Tibial nerve (tissue), 4 donors: Measurements from ENCODE around the gene PRM3. TPM values are rescaled to one million over a fixed set of nuclear protein-coding genes. Genes with fewer than 3 reads are reported as not detected.

Experiments used
- DNase-seq, 2 donors: peaks; one replicate each; pipeline ENCODE4 v3.0.0-alpha.2; 2019; ENCODE audit warnings: low spot score in 2 of 2
- H3K27ac ChIP-seq, 4 donors: fragments of 200-600 bp; sonication (generic) in 3 of 4; one replicate each; pipeline ENCODE4 v1.5.1; 2017 to 2019; ENCODE audit warnings: mild to moderate bottlenecking in 1 of 4
- H3K27me3 ChIP-seq, 2 donors: fragments of 200-600 bp; sonication (generic) in 1 of 2; one replicate each; pipeline versions ENCODE4 v1.5.1 to v1.6.0; 2017 to 2019
- H3K36me3 ChIP-seq, 3 donors: fragments of 200-600 bp; sonication (generic); one replicate each; pipeline ENCODE4 v1.5.1; 2018 to 2019
- H3K4me1 ChIP-seq, 4 donors: fragments of 200-600 bp; sonication (generic) in 3 of 4; one replicate each; pipeline ENCODE4 v1.5.1; 2017 to 2019
- H3K4me3 ChIP-seq, 4 donors: fragments of 200-600 bp; sonication (generic) in 3 of 4; one replicate each; pipeline ENCODE4 v1.5.1; 2017 to 2019; ENCODE audit warnings: mild to moderate bottlenecking in 1 of 4, moderate library complexity in 1 of 4
- H3K9me3 ChIP-seq, 4 donors: fragments of 200-600 bp; sonication (generic) in 3 of 4; one replicate each; pipeline ENCODE4 v1.5.1; 2017 to 2019
- EP300 ChIP-seq, 2 donors: sonication (generic); formaldehyde crosslinking; IDR thresholded peaks; one replicate each; pipeline ENCODE4 v1.6.1; 2017; ENCODE audit warnings: antibody characterized with exemption in 2 of 2, mild to moderate bottlenecking in 1 of 2
- POLR2A ChIP-seq, 2 donors: fragments of 450-650 bp; IDR thresholded peaks; one replicate each; pipeline ENCODE4 v1.6.1; 2017; ENCODE audit warnings: antibody characterized with exemption in 2 of 2, mild to moderate bottlenecking in 2 of 2, moderate library complexity in 2 of 2
- WGBS, 2 donors: methylation state at CpG; one replicate each; pipeline ENCODE4 v1.1.5; 2018; 5-methylcytosine and 5-hydroxymethylcytosine counted together
- total RNA-seq, 4 donors: library from RNA; depleted of rRNA; stranded (reverse); fragments of >200 nt; gene quantifications; one replicate each; pipeline ENCODE4 v1.1.0, GENCODE V29; 2016
- TF ChIP-seq, protein P1 (sequence below), 5 experiments: fragments of 200-600 bp in 3 of 5; fragments of 450-650 bp in 2 of 5; sonication (generic) in 3 of 5; IDR thresholded peaks; one replicate each; pipeline ENCODE4 v1.5.1; 2016 to 2019; ENCODE audit warnings: antibody characterized with exemption in 5 of 5, mild to moderate bottlenecking in 3 of 5, moderate library complexity in 2 of 5

The PRM3 gene, protein sequence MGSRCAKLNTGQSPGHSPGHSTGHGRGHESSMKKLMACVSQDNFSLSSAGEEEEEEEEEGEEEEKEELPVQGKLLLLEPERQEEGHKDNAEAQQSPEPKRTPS
- not detected for total RNA-seq

GRCh38 chr16:11272921-11273720 is at the start of gene PRM3:
TSS of gene PRM3 (minus strand) at chr16:11273629. CDS start at chr16:11273595, 34 bp downstream.
- Histone ChIP-seq H3K27me3 (no peaks in the 10 kb centered on the region), H3K4me1 (no peaks in the 10 kb centered on the region), H3K9me3 (no peaks in the 10 kb centered on the region), H3K4me3 (no peak within 1 kb of the TSS), H3K36me3 (no peaks in the 10 kb centered on the region), H3K27ac (no peak within 1 kb of the TSS)
- TF ChIP-seq POLR2A (IDR thresholded peaks at IDR 0.05) (no peak), EP300 (IDR thresholded peaks at IDR 0.05) (no peak)
- TF ChIP-seq, protein P1, sequence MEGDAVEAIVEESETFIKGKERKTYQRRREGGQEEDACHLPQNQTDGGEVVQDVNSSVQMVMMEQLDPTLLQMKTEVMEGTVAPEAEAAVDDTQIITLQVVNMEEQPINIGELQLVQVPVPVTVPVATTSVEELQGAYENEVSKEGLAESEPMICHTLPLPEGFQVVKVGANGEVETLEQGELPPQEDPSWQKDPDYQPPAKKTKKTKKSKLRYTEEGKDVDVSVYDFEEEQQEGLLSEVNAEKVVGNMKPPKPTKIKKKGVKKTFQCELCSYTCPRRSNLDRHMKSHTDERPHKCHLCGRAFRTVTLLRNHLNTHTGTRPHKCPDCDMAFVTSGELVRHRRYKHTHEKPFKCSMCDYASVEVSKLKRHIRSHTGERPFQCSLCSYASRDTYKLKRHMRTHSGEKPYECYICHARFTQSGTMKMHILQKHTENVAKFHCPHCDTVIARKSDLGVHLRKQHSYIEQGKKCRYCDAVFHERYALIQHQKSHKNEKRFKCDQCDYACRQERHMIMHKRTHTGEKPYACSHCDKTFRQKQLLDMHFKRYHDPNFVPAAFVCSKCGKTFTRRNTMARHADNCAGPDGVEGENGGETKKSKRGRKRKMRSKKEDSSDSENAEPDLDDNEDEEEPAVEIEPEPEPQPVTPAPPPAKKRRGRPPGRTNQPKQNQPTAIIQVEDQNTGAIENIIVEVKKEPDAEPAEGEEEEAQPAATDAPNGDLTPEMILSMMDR (IDR thresholded peaks at IDR 0.05): no peak
- DNase-seq: no peak
- WGBS, 2 donors: 62 to 69% methylated on average over 30 of the region's 30 CpGs

- Histone ChIP-seq H3K27me3 (no peaks in the 10 kb centered on the region), H3K4me1 (peaks cover 0 to 6% (median 1%) of the 10 kb centered on the region in 4 donors), H3K4me3 (no peak overlapping the region), H3K36me3 (no peaks in the 10 kb centered on the region), H3K27ac (no peak overlapping the region), H3K9me3 (no peaks in the 10 kb centered on the region)
- 66 to 84% methylated on average over 3 of the region's 3 CpGs for WGBS, 2 donors
- no peak for DNase-seq
- TF ChIP-seq POLR2A (IDR thresholded peaks at IDR 0.05) (no peak), EP300 (IDR thresholded peaks at IDR 0.05) (no peak)
- TF ChIP-seq, protein P1 (IDR thresholded peaks at IDR 0.05): no peak
These were observed 49.4 kb upstream of the PRM3 start for GRCh38 chr16:11322823-11323222.

GRCh38 chr16:11321662-11322061 is 48.2 kb upstream of the PRM3 start:
- TF ChIP-seq EP300 (IDR thresholded peaks at IDR 0.05): no peak
- no peak for TF ChIP-seq POLR2A (IDR thresholded peaks at IDR 0.05)
- TF ChIP-seq, protein P1 (IDR thresholded peaks at IDR 0.05): no peak
- no peak for DNase-seq
- H3K27ac ChIP-seq: no peak overlapping the region
- no peaks in the 10 kb centered on the region for H3K9me3 ChIP-seq
- WGBS, 2 donors: 67 to 75% methylated on average over 5 of the region's 5 CpGs
- no peaks in the 10 kb centered on the region for H3K36me3 ChIP-seq
- H3K4me3 ChIP-seq: no peak overlapping the region
- no peaks in the 10 kb centered on the region for H3K27me3 ChIP-seq
- H3K4me1 ChIP-seq: peaks cover 0 to 6% (median 0%) of the 10 kb centered on the region in 4 donors

- no peak for DNase-seq
- H3K36me3 ChIP-seq: no peaks in the 10 kb centered on the region
- H3K4me3 ChIP-seq: no peak overlapping the region
- H3K9me3 ChIP-seq: no peaks in the 10 kb centered on the region
- no peaks in the 10 kb centered on the region for H3K27me3 ChIP-seq
- TF ChIP-seq EP300 (IDR thresholded peaks at IDR 0.05): no peak
- no peak for TF ChIP-seq POLR2A (IDR thresholded peaks at IDR 0.05)
- TF ChIP-seq, protein P1 (IDR thresholded peaks at IDR 0.05): no peak
- H3K4me1 ChIP-seq: peaks cover 0 to 6% (median under 1%) of the 10 kb centered on the region in 4 donors
- 75 to 76% methylated on average over 9 to 10 of the region's 10 CpGs for WGBS, 2 donors
- H3K27ac ChIP-seq: no peak overlapping the region
These were observed 46.7 kb upstream of the PRM3 start for GRCh38 chr16:11320170-11320569.

GRCh38 chr16:11319529-11320146 is 46.2 kb upstream of the PRM3 start:
- WGBS, 2 donors: 47 to 61% methylated on average over 6 to 8 of the region's 8 CpGs
- no peak overlapping the region for H3K4me3 ChIP-seq
- H3K27ac ChIP-seq: no peak overlapping the region
- no peak for TF ChIP-seq EP300 (IDR thresholded peaks at IDR 0.05)
- TF ChIP-seq, protein P1 (IDR thresholded peaks at IDR 0.05): no peak
- TF ChIP-seq POLR2A (IDR thresholded peaks at IDR 0.05): no peak
- peaks cover 0 to 6% (median 0%) of the 10 kb centered on the region in 4 donors for H3K4me1 ChIP-seq
- no peaks in the 10 kb centered on the region for H3K36me3 ChIP-seq
- H3K9me3 ChIP-seq: no peaks in the 10 kb centered on the region
- H3K27me3 ChIP-seq: no peaks in the 10 kb centered on the region
- no peak for DNase-seq
